RPMI7951 (cell line): ENCODE data around the gene IGFBP2. TPM values are rescaled to one million over a fixed set of nuclear protein-coding genes. Genes with fewer than 3 reads are reported as not detected.

Experiments
- DNase-seq: peaks from one replicate; pipeline ENCODE4 v3.0.0-alpha.2; 2012; ENCODE audit warnings: low read depth
- total RNA-seq: library from RNA; depleted of rRNA; stranded (reverse); fragments of >200 nt; shearing (Covaris generic); gene quantifications from 2 replicates; pipeline ENCODE4 v1.2.3, GENCODE V29; 2014

The IGFBP2 gene
- total RNA-seq, 1 experiment from 2014 or later = 3.5 TPM

DNA sequence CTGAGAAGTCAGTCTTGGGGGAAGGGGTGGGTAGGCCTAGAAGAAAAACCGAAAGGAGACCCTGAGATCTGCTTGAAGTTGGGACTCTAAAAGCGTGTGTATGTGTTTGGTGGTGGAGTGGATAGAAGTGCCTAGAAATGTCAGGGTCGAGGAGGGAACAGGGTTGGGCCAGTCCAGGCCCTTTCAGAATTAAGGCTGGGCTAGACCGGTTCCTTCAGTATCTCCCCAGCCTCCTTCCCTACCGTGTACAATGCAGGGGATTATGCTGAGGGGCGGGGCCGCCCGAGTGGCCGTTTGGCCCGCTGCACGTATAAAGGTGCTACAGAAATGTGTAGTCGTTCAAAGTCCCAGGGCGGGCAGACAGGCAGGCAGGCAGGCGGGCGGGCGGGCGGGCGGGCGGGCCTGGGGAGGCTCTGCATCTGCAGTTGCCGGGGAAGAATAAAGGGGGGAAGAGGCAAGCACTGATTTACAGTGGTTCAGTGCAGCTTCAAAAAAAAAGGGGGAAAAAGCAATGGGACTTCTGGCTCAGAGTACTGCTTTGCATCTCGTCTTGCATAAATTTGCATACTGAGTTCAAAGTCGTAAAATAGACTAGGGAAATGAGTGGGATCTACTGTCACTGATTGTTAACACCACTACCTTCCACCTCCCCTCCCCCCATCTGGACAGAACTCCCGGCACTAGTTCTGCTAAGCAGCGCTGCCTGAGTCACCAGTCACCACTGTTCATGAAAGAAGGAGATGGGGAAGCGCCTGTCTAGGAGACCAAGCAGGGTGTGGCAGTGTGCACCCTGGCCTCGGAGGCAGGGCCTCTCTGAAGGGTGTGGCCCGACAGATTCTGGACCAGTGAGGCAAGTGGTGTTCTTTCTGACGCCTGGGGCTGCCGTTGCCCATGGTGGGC is 3.6 kb downstream of the IGFBP2 start:
- peak; percentile 38 for DNase-seq

GRCh38 chr2:216637472-216637871 is 4.3 kb downstream of the IGFBP2 start:
- DNase-seq = no peak

GRCh38 chr2:216643986-216644659 is 10.9 kb downstream of the IGFBP2 start:
- DNase-seq = no peak

DNA sequence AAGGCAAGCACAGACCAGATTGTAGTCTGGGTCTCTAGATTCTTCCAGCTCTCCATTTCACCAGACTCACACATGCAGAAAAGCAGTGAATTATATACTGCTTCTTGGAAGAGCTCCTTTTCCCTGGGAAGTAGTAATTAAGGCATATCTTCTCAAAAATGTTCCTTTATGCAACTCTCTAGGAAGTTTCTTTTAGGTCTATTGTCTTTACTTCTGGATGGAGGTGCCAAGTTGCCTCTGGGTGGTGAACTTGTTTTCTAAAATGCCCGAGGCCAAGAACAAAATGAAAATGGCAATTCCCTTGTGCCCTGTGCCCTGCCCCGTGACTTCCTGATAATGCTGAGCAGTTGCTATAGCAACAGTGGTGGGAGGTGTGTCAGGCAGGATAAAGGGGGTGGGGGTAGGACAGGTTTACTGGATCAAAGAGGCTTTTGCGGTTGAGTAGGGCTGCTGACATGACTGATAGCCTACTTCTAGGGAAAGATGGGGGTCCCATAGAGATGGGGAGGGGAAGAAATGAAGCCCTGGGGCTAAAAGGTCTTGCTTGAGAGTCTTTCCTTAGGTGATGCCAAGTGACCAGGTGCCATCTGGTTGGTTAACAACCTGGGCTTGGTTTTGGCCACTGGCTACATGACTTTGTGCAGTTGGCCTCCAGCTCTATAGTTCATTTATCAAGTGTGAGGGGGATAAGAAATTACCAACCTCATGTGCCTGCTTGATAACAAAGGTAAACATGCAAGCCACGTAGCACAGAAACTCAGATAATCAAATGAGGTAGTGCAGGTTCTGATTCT is 11.8 kb downstream of the IGFBP2 start:
- DNase-seq = no peak

GRCh38 chr2:216645636-216645950 is 12.4 kb downstream of the IGFBP2 start:
- no peak for DNase-seq

DNA sequence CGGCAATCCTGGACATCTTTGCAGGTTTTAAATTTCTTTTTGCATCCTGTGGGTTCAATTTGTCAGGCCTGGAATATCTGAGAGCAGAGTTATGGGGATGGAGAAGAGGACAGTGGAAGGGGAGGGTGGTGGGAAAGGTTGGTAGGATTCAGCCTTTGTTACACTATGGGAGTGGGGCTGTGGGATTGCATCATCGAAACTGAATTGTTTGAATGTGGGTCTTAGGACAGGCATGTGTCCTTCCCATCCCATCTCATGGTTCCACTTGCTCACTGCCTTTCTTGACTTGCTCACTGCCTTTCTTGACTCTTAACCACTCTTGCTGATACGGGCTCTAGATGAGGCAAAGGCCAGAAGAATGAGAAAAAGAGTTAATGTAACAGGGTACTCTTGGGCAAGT is 12.9 kb downstream of the IGFBP2 start:
- no peak for DNase-seq

- DNase-seq = peak; percentile 69
These were observed 14.9 kb downstream of the IGFBP2 start for GRCh38 chr2:216648105-216648504.

- DNase-seq = no peak
These were observed 16.4 kb downstream of the IGFBP2 start for GRCh38 chr2:216649574-216649973.

DNA sequence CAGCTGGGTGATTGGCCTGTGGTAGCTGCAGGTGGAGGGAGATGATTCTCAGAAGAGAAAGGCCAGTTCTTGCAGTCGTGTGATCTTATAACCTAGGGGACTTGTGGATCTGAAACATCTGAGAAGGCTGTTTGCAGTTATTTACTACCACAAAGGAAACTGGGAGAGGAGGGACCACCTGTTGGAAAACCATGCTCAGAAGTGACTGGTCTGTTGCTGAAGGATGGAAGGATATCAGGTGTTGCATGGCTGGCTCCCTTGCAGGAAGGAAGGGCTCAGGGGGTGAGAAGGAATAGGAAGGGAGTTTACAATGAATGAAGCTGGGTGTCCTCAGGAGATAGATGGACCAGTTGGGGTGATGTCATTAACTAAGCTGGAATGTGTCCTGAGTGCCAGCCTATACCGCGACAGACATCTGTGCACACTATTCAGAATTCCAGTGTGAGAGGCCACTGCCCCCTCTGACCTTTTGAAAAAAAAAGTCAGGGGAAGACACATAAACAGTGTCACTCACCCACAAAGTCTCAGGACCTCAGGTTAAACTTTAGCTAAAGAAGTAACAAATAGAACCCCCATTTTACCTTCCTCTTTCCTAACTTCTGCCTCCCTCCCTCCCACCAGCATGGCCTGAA is 17.5 kb downstream of the IGFBP2 start:
- DNase-seq = no peak

DNA sequence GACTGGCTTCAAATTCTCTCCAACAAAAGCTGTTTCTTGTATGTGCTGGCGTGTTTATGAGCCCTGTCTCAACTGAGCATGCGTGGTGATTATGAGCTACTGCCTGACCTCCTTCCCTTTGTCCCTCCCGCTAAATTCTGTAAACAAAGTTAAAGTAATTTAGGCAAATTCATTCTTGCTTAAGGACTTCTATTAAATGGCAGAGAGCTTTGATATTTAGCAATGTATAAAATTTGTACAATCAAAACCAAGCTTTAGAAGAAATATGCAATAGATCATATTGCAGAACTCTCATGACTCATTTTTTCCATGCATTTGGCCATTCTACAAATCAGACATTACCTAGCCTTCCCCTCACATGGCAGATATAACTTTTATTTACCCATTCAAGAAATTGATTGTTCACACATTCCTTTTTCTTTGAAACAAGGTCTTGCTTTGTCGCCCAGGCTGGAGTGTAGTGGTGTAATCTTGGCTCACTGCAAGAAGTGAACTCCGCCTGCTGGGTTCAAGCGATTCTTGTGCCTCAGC is 18.2 kb downstream of the IGFBP2 start:
- DNase-seq = no peak

GRCh38 chr2:216652566-216652965 is 19.3 kb downstream of the IGFBP2 start:
- DNase-seq = no peak

GRCh38 chr2:216653093-216653799 is 20.0 kb downstream of the IGFBP2 start:
- DNase-seq = no peak

DNA sequence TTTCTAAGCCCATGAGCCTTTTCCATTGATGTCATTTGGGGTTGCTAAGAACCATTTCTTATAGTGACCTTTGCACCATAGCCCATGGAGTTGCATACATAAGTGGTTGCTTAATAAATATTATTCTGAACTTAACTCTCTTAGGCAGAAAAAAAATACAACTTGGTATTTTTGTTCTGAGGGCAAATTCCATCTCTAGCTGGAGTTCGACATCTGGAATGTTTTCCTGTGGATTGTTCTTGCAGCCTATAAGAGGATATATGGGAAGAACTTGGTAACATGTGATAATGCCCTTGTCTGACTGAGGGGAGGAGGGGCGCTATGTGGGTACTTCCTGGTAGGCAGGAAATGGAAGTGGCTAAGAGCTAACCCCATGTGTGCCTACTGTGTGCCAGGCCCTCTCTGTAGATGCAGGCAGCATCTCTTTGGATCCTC is 20.7 kb downstream of the IGFBP2 start:
- DNase-seq = no peak

GRCh38 chr2:216654528-216655052 is 21.4 kb downstream of the IGFBP2 start:
- DNase-seq = no peak

DNA sequence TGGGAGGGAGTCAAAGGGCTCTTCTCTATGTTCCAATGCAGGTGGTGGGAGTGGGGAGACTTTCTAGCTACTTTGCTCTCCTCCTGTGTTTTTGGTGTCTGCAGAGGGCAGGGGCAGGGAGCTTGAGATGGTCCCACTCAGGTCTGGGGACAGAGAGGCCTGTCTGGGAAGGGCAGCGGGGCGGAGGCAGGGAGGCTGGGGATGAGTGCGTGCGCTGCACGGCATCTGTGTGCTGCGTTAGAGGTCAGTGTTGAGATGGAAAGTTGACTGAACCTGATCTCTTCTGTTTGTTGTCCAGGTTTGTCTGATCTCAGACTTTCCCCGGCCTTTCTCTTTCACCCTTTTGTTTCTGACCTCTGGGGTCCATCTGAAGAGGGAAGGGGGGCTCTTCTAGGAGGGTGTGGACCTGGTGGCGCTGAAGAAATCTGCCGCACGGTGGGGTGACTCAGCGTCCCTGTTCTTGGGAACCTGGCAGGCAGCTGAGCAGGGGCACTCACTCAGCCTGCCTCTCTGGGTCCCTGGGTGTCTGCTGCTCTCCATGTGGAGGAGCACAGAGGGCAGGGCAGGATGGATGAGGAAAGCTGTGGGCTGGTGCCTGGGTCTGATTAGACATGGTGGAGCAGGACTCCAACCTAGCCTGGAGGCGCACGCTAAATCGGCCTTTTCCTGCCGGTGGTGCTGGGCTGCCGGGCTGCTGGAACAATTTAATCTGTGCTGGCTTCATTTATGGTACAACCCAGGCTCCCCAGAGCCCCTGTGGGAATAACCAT is 24.1 kb downstream of the IGFBP2 start:
- DNase-seq = peak; percentile 82

GRCh38 chr2:216657980-216658379 is 24.8 kb downstream of the IGFBP2 start:
- no peak for DNase-seq

DNA sequence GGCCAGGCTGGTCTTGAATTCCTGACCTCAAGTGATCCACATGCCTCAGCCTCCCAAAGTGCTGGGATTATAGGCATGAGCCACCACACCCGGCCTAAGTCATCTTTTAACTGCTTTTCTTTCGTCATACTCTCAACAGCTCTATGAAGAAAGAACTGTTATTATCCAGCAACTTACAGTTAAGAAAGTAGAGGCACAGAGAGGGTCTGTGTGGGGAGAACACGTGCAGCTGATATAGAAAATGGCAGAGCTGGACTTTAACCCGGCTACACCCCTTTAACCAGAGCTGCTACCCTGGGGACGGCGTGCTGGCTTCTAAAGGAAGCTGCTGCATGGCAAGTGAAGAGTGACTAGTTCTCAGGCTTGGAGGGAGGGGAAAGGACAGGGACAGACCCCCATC is 25.5 kb downstream of the IGFBP2 start:
- no peak for DNase-seq

DNA sequence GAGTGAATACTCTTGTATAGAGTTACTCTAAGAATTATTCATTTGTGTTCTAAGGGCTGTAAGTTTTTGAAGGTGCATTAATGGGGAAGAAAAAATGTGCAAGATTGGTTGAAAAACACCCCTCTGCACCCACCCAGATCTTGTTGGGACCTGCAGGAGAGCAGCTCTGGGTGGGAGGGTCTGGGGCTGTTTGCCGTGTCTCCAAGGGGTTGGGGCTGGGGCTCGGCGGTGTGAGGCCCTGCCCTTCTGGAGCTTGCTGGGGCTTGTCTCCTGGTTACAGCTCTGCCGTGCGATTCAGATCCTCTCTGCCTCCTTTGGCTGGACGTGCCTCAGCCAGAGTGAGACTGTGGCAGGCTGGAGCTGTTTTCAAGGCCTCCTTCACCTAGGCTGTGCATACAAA is 26.1 kb downstream of the IGFBP2 start:
- DNase-seq = no peak

DNA sequence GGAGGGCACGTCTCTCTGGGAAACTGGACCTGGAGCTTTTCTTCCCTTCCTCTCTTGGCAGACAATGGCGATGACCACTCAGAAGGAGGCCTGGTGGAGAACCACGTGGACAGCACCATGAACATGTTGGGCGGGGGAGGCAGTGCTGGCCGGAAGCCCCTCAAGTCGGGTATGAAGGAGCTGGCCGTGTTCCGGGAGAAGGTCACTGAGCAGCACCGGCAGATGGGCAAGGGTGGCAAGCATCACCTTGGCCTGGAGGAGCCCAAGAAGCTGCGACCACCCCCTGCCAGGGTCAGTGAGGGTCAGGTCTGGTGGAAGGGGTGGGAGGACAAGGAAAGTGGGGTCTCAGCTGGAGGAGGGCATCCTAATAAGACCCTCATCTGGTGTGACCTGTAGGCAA is 27.3 kb downstream of the IGFBP2 start:
- DNase-seq = no peak

DNA sequence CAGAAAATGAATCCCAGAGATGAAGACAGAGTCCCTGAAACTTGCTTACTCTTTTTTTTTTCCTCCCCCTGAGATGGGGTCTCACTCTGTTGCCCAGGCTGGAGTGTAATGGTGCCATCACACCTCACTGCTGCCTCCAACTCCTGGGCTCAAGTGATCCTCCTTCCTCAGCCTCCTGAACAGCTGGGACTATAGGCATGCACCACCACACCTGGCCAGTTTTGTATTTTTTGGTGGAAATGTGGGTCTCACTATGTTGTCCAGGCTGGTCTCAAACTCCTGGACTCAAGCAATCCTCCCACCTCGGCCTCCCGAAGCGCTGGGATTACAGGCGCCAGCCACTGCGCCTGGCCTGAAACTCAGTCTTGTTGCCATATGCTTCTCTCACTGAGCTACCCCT is 27.8 kb downstream of the IGFBP2 start:
- no peak for DNase-seq
